NCI-H82 (cell line): ENCODE results near the gene EDN3.
A peak's percentile ranks its signal among the peaks of the same experiment; 100 is the strongest.

ENCODE experiments used
- DNase-seq: peaks from one replicate; lab custom pipeline; 2025; lab: John Stamatoyannopoulos, UW

EDN3 gene

GRCh38 chr20:59300333-59301081, at the start of gene EDN3:
TSS of gene EDN3 (plus strand) at chr20:59300611. CDS start at chr20:59300813, 202 bp downstream.
- DNase-seq, result no peak

GRCh38 chr20:59253325-59253724, 47.1 kb upstream of the EDN3 start:
- no peak for DNase-seq

- peak; percentile 63 for DNase-seq
Observed at GRCh38 chr20:59253779-59254319, 46.6 kb upstream of the EDN3 start.

- no peak for DNase-seq
Observed at GRCh38 chr20:59255256-59255655, 45.2 kb upstream of the EDN3 start.

DNA sequence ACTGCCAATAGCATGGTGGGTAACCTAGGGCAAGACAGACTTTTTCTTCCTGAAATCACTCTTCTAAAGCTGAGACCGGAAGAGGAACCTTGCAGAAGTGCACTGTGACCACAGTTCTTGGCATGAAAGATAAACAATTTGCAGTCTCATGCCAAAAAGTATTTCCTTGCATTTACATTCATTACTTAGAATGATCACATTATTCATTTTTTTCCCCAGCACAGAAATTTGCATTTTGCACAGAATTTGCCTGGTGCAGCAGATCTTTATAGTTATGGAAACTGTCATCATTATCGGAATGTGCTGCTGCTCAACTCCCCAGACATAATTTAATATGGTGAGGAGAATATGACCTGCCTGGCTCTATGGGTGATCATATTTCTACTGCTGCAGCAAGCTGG, 42.2 kb upstream of the EDN3 start:
- no peak for DNase-seq

DNA sequence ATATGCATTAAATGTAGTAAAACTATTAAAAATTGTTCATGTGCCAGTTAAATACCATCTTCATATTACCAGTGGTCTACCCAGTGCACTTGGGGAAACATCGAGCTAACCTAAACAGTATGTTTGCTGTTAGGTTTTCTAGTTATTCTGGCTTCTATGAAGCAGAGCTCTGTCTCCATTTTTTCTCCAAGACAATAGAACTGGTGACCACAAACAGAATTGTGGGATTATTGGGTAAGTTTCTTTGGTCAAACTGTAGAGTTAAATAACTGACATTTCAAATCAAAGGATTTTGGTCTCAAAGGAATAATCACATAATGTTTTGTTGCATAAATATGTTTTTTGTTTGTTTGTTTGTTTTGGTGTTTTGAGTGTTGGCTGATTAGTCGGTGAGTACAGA, 40.5 kb upstream of the EDN3 start:
- no peak for DNase-seq

GRCh38 chr20:59265298-59265697, 35.1 kb upstream of the EDN3 start:
- no peak for DNase-seq

- no peak for DNase-seq
Observed at GRCh38 chr20:59268870-59269269, 31.5 kb upstream of the EDN3 start.

DNA sequence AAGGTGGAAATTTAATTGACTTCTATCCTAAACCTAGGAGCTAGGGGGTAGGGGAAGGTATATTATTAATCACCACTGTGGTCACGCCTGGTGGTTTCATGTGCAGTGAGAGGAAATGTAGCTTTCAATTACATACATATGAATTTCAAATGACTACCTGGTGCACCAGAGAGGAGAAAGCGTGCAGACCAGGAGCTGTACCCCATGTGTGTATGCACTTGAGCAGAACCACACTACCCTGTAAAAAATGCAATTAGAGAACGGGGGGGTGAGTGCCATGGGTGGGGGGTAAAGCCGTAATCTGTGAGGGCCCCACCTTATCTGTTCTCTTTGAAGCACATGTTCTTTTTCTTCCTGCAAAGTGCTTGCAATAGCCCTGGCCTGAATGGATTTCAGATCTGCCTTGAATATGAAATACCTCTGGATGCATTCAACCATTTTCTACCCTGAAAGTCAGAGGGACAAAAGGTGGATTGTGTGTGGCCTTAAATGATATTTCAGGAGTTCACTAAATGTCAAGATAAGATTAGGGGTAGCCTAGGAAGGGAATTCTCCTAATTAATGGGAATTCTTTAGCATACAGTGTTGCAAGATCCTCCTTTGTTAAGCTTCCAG, 30.9 kb upstream of the EDN3 start:
- peak; percentile 20 for DNase-seq

DNA sequence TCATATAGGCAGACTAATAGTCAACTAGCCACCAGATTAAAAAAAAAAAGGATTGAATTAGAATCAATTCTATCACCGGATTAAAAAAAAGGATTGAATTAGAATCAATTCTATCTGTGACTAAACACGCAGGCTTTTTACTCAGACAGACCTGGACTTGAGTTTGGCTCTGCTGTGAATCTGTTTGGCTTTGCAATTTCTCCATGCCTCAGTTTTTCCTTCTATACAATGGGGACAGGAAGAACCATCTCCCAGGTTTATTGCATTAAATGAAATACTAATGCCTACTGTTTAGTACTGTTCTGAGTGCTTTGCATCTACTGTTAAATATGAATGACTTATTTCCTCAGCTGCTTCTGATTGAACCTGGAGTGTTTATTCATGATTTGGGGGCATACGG, 30.0 kb upstream of the EDN3 start:
- DNase-seq, result no peak

DNA sequence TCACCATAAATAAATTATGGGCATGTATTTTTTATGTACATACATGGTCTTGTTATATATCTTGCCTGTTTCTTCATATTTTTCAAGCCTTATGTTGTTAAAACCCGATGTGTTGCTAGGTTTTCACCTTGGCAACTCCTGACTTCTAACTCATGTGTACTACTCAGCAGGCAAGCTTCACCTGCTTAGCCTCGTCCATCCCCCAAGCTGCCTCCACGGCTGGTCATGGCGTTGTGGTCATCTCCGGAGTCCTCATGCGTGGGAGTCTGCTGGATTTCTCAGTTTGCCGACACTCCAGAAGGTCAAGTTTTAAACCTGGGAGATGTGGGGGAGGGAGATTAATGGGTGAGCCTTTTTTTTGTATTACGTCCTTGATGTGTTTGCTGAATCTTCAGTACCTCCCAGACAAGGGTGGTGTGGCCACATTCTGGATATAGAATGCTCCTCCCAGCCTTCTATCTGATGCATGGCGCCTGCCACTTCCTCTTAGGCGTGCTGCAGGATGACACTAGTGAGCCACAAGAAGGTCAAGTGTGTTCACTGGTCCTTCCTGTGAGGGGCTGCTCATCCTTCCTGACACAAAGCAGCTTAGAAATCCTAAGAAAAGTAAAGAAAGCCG, 26.6 kb upstream of the EDN3 start:
- DNase-seq, result no peak

- no peak for DNase-seq
Observed at GRCh38 chr20:59276938-59277337, 23.5 kb upstream of the EDN3 start.

DNA sequence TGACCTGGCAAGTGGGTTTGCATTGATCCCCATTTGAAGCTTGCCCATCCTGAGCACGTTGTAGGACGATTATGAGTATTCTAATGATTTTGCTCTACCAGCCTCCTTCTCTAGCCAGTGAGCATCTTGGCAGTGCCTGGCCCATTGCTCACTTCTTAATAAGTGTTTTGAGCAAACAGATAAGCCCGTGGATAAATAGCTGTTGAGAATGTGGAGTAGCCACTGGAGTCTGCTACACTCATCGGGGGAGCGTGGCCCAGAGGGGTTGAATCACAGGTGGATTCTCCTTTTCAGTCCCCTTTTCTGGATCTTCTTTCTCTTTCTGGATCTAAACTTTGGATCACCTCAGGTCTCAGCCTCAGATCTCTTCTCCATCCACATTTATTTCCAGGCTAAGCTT, 15.9 kb upstream of the EDN3 start:
- DNase-seq, result no peak

DNA sequence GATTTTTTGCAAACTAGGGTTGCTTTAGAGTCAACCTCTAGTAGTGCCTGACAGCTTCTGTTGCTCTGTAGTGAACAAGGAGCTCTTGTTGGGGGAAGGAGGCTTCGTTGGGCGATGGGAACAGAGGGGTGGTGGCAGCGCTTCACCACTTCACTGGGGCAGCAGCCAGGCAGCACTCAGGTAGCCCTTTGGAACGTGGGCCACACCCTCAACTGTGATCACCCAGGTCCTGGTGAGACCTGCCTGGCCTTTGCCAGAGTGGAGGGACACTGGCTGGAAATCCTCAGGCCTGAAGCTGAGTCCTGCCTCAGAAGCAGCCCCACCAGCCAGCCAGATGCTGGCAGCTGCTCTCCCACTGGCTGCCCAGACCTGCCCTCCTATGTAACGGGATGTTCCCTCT, 10.4 kb upstream of the EDN3 start:
- DNase-seq, result no peak

DNA sequence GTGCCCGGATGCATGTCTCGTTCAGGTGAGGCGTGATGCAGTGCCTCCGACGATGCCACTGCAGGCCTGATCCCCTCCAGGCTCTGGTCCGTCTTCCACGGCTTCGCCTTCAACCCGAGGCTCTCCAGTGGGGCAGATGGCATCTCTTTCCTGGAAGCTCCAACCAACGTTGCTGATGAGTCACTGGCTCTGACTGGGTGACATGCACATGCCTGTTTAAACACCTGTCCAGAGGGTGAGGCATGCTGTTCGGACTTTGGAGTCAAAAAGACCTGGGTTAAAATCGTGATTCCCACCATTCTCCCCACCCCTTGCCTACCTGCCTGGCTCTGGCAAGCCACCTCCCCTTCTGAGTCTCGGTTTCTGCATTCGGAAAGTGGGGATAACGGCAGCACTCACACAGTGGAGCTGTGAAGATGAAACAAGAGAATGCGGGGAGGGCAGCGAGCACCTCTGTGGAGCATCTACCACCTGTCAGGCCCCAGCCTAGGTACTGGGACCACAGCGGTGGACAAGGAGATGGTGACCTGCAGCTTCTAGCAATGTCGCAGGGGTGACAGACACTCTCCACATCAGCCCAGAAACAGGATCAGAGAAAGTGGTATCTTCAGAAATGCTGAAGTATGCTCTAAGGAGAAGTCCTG, 8.5 kb upstream of the EDN3 start:
- no peak for DNase-seq

DNA sequence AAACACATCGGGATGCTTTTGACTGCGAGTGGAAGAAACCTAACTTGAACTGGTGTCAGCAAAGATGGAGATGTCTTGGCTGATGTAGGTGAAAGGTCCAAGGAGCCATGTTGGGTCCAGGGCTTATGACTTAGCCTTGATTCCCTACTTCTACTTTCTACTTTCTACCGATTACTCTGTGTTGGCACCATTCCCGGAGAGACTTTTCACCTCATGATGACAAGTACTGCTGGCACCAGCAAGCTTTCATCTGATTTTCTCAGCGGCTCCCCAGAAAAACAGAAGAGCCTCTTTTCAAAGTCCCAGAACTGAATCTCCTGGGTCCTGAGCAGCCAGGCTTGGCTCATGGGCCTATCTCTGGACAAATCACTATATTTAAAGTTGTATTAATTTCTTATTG, 4.9 kb upstream of the EDN3 start:
- DNase-seq, result no peak

DNA sequence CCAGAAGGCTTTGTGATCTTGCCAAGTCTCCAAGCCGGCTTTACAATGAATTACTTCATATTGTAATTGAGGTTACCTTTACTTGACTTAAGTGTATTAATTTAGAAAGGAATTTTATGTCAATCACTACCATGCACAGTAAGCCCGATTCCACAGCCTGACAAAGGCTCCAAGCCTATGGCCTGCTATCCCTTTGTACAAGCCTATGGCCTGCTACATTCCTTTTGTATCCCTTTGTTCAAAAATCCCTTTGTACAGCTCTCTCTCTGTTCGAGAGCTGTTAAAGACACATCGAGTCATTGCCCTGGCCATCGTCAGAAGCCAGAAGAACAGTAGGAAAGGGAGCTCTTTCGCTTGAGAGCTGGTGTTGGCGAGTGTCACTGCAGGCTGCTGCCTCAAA, 2.7 kb upstream of the EDN3 start:
- DNase-seq, result no peak

DNA sequence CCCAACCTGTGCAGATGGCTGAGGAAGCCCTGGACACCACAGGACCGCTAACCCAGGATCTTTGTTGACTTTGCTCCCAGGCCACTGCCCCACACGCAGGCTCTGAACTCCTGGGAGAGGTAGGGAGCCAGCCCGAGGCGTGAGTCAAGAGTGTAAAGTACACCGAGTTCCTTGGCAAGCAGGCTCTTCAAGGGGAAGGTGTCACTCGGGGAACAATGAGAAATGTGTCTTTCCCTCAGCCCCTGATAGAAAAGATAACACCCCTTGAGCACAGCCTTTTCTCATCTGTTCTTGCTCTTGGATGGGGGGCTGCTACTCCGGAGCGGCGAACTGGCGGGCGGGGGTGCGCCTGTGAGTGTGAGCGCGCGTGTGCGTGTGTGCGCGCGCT, 472 bp upstream of the EDN3 start:
- DNase-seq, result no peak

GRCh38 chr20:59301343-59302007, 1.1 kb downstream of the EDN3 start:
- DNase-seq, result no peak

DNA sequence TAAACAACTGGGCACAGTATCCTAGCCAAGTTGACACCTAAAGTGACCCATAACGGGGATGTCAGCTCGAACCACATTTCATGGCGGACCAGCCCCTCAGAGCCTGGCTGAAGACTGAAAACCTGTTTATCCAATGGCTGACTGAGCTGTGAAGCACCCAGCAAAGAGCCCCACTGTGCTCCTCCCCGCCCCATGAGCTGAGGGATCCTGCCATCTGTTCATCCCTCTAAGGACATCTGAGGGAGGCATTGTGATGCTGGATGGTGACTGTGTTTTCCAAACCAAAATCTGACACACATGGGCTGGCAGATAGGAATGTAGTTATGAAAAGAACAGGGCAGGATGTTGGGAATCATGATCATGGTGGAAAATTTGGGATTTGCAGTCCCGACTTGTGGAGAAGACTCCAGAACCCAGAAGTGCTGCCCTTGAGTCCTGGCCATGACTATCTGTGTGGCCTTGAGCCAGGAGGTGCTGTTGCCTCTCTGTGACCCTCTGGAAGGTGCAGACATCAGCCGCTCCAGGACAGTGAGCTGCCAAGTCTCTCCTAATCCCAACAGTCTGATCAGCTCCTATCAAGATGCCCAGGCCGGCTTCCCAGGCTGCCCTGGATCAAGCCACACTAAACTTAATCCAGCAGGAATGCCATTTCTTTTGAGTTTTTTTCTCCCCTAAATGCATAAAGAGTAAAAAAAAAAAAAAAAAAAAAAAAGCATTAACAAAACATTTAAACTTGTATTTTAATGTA, 5.7 kb downstream of the EDN3 start:
- peak; percentile 72 for DNase-seq

- no peak for DNase-seq
Observed at GRCh38 chr20:59307270-59307669, 6.9 kb downstream of the EDN3 start.
